ENCODE measurements around the gene SSBP1. TPM values are rescaled to one million over a fixed set of nuclear protein-coding genes. Genes with fewer than 3 reads are reported as not detected.

SSBP1 gene
- total and polyA plus RNA-seq, 2 of the 4 experiments (the other 2 are of a cell fraction) = 158 to 204 TPM

DNA sequence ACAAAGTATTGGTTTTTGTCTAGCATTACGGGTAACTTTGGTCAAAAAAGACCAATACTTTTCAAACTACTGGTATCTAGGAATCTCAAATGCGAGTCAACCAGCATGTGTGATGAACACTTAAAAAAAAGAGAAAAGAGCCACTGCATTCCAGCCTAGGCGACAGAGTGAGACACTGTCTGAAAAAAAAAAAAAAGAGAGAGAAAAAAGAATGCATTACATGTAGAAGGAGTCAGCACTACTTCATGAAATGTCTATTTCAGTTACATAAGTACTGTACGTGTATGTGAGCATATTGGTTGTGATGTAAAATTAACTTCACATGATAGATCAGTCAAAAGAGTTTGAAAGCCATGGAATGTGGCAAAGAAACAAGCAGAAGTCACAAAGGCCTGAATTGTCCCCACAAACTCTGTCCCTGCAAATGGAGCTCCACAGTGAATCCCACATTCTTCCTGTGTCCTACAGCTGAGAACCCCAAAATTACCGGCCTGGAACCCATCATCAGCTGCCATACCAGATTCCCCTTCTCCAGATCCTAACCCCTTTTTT, 37.8 kb upstream of the SSBP1 start:
- no peak overlapping the region for H4K8ac ChIP-seq (ENCODE audit: low read depth in 2 of 2, low read length in 2 of 2)
- no TSS peak for BruUV-seq (replicated peaks)
- H2BK15ac ChIP-seq (ENCODE audit: low read depth, low read length) = no peak overlapping the region
- no peak overlapping the region; the same call in 1 of the 2 replicates for H3K4me2 ChIP-seq (ENCODE audit: low read depth, low read length)
- intact Hi-C loops (cut with micrococcal nuclease) = no loop called here
- in situ Hi-C loops (cut with MboI; ENCODE audit: low sequenced_read_pairs) = no loop called here
- H3K27ac ChIP-seq (ENCODE audit: insufficient read depth, low read length) = no peak overlapping the region
- H3K9me3 ChIP-seq (ENCODE audit: control insufficient read depth, insufficient read depth, low read length) = no peaks in the 10 kb centered on the region
- H4K5ac ChIP-seq (ENCODE audit: low read depth, low read length) = no peak overlapping the region
- H2BK5ac ChIP-seq (ENCODE audit: low read depth, low read length, poor library complexity, severe bottlenecking) = no peak overlapping the region
- DNase-seq (no peak), ATAC-seq (ENCODE audit: low read depth) (no peak)
- no peak overlapping the region for H2AK5ac ChIP-seq (ENCODE audit: low read depth, low read length)
- H3K14ac ChIP-seq (replicated peaks; ENCODE audit: low read depth, low read length) = no peak overlapping the region
- H2BK20ac ChIP-seq (ENCODE audit: low read depth, low read length) = no peak overlapping the region
- H3K4me1 ChIP-seq (ENCODE audit: control insufficient read depth, insufficient read depth, low read length) = peaks cover 1% of the 10 kb centered on the region; the same call in 1 of the 2 replicates
- no peaks in the 10 kb centered on the region; the same call in 1 of the 2 replicates for H4K20me1 ChIP-seq (ENCODE audit: insufficient read depth, low read length)
- H2AK9ac ChIP-seq (replicated peaks; ENCODE audit: low read depth, low read length, poor library complexity) = no peak overlapping the region
- H3K18ac ChIP-seq (ENCODE audit: low read depth, low read length) = no peak overlapping the region
- no peak overlapping the region for H3K4me3 ChIP-seq (ENCODE audit: insufficient read depth, low read depth, low read length)
- H4K91ac ChIP-seq (ENCODE audit: insufficient read depth, low read depth, low read length) = no peak overlapping the region
- H3K9me1 ChIP-seq (ENCODE audit: insufficient read depth, low read length) = no peaks in the 10 kb centered on the region
- H3K23ac ChIP-seq (ENCODE audit: low read depth, low read length) = no peak overlapping the region
- no peak overlapping the region for H3K56ac ChIP-seq (ENCODE audit: extremely low read depth, insufficient read depth, low read length)
- H3K4ac ChIP-seq (ENCODE audit: low read depth, low read length) = no peak overlapping the region
- POLR2A ChIA-PET (ENCODE audit: unreplicated experiment) = no interaction called here
- no peak overlapping the region for H2BK120ac ChIP-seq (ENCODE audit: low read depth, low read length)
- H3K79me1 ChIP-seq (ENCODE audit: low read depth in 1 of 2, low read length in 2 of 2) = peaks cover 8 to 11% of the 10 kb centered on the region in 2 experiments; a peak in 2 of 4 replicates
- H3K9ac ChIP-seq (ENCODE audit: low read depth, low read length) = no peak overlapping the region
- H2AFZ ChIP-seq (replicated peaks; ENCODE audit: low read length, poor library complexity) = peak overlapping the region; percentile 47
- H3K27me3 ChIP-seq (ENCODE audit: control insufficient read depth, insufficient read depth, low read length) = peaks cover 3% of the 10 kb centered on the region; the same call in 1 of the 2 replicates
- TF ChIP-seq RAD21 (IDR thresholded peaks at IDR 0.05; ENCODE audit: low read length) (no peak), POLR2A (IDR thresholded peaks at IDR 0.05; ENCODE audit: low read depth, low read length) (no peak)
- CTCF ChIA-PET = no interaction called here
- H3K36me3 ChIP-seq (ENCODE audit: control insufficient read depth, insufficient read depth, low read length) = no peaks in the 10 kb centered on the region
- 100% methylated on average over 1 of the region's 5 CpGs; no CpG with 5 or more reads in 1 of the 2 experiments for WGBS, 2 experiments (ENCODE audit: extremely low coverage in 2 of 2, insufficient read length in 1 of 2)
- dilution Hi-C loops (cut with HindIII; ENCODE audit: low sequenced_read_pairs, unreplicated experiment) = no loop called here
